Activated naive CD8-positive, alpha-beta T cell treated with anti-CD3 and anti-CD28 coated beads, Interleukin-2, amount 10 ng/mL, durations not matched to agents 7 days and 5 days (primary cell): Measurements from ENCODE around the gene ELP5. TPM values are rescaled to one million over a fixed set of nuclear protein-coding genes. Genes with fewer than 3 reads are reported as not detected.
A peak's percentile ranks its signal among the peaks of the same experiment; 100 is the strongest.

Experiments
- ATAC-seq: fragments of 150-1000 bp; cut with Tn5 transposase; one replicate; pipeline ENCODE4 v1.10.0; 2021; ENCODE audit warnings: low read depth, moderate library complexity
- POLR2A ChIA-PET: fragments of 350-600 bp; sonication (Branson Sonifier 250); formaldehyde crosslinking; loops from one replicate; lab custom pipeline; 2021; ENCODE audit warnings: antibody characterized with exemption; lab: Charles Lee
- DNase-seq: peaks from one replicate; pipeline ENCODE4 v3.0.0; 2021
- H3K27ac Mint-ChIP-seq: one replicate; pipeline ENCODE4 v1.8.0; 2022; ENCODE audit warnings: mild to moderate bottlenecking, mixed read lengths
- H3K27me3 Mint-ChIP-seq: one replicate; pipeline ENCODE4 v1.8.0; 2022; ENCODE audit warnings: mild to moderate bottlenecking, moderate library complexity, mixed read lengths
- H3K36me3 Mint-ChIP-seq: one replicate; pipeline ENCODE4 v1.8.0; 2021; ENCODE audit warnings: mild to moderate bottlenecking, mixed read lengths
- H3K4me1 Mint-ChIP-seq: one replicate; pipeline ENCODE4 v1.8.0; 2021; ENCODE audit warnings: mixed read lengths
- H3K4me3 Mint-ChIP-seq: one replicate; pipeline ENCODE4 v1.8.0; 2022; ENCODE audit warnings: mild to moderate bottlenecking, moderate library complexity, mixed read lengths
- H3K9me3 Mint-ChIP-seq: one replicate; pipeline ENCODE4 v1.8.0; 2021; ENCODE audit warnings: mixed read lengths
- total RNA-seq, 2 experiments: library from RNA; stranded (reverse); gene quantifications; one replicate each; pipeline ENCODE4 v1.2.3, GENCODE V29; 2021

ELP5 gene
- total RNA-seq, 2 experiments from 2014 or later = 49.5 to 52.0 TPM

DNA sequence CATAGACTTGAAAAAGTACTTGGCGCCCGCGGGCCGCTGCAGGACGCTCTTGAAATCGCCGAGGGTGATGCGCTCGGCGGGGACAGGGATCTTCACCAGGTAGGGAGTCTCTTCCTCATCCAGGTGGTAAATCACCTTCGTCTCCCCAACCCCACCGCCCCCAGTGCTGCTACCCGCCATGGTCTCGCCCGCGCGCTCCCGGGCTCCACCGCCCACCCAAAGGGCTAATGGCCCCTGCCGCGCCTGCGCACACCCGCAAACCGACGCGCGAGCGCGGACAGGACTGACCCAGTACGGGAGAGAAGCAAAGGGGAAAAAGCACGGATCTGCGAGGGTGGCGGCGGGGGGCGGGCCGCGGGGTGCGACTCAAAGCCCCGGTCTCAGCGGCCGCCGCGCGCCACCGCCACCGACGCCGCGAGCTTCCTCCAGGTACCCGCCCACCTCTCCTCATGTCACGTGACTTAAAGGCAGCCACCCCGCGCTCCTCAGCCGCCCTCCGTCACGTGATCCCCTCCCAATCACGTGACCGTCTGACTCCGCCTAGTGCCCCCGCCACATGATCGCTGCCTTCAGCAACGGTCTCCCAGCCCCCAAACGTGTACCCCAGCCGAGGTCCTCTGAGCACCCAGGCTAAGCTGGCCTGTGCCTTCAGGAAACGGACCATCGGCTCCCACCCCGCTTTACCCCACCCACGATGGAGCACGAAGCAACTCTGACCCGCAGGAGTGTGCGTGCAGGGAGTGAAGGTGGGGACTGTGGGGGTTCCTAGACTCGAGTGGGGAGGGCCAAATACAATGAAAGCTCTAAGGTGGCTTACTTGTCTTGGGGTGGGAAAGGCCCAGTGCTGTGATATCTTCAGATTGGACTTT is 17.7 kb upstream of the ELP5 start, which contains the start of gene DVL2:
DVL2 (minus strand) TSS at position 435 of the 869 bp plus-strand sequence; CDS start at position 180, 255 bp downstream.
- Mint-ChIP-seq H3K4me1 (peaks cover 38% of the 10 kb centered on the region), H3K4me3 (peak within 1 kb of the TSS; percentile 98), H3K27me3 (no peaks in the 10 kb centered on the region), H3K36me3 (peaks cover 18% of the 10 kb centered on the region), H3K9me3 (no peaks in the 10 kb centered on the region), H3K27ac (peak within 1 kb of the TSS; percentile 93)
- peak; percentile 41 for ATAC-seq
- DNase-seq = peak; percentile 93
- POLR2A ChIA-PET = interaction anchor here (0.7 to 12.9 kb wide), 9 partner anchors 9 to 453 kb away, joined by 3 to 162 read pairs (median 4); partner anchors contain the start of genes ACADVL, ACAP1, CTDNEP1 and DLG4

DNA sequence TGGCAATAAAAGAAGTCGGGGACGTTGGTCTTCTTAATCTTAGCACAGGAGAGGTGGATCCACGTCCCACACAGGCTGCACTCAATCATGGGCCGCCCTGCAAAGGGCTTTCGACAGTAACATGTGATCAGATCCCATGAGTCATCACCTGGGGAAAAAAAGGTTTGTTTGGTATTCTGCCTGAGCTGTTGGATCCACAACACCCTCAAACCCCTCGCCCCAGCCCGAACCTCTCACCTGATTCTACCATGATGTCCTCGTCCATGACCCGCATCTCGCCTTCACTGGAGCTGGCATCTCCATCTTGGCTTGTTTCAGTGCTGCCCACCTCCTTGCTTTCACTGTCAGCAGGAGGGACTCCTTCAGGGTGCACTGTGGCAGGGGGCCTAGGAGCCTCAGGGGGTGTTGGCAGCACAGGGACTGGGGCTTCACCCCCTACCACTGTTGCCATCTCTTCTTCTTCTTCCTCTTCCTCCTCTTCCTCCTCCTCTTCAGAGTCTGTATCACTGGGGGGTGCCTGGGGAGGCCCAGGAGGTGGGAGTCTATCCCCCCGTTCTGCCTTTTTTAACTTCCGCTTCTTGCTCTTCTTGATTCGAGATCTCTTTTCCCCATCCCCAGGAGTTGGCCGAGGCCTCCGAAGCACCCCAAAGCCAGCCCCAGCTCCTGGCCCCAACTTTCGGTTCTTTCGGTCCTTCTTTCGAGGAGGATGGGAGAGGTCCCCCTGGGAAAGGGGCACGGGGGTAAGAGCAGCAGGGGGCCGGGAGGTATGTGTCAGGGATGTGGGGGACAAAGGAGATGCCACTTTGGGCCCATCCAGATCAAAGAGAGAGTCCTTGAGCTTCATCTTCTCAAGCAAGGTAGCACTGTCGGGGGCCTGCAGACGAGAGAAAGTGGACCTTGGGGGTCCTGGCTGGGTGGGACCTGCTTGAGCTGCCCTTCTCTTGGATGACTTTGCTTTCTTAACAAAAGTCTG is 16.0 kb upstream of the ELP5 start:
- Mint-ChIP-seq H3K4me1 (peaks cover 51% of the 10 kb centered on the region), H3K36me3 (peaks cover 21% of the 10 kb centered on the region), H3K27ac (no peak overlapping the region), H3K27me3 (no peaks in the 10 kb centered on the region), H3K4me3 (no peak overlapping the region), H3K9me3 (no peaks in the 10 kb centered on the region)
- POLR2A ChIA-PET = interaction anchor here (1.5 to 12.9 kb wide), 3 partner anchors 14 to 30 kb away, joined by 3 to 162 read pairs (median 56); partner anchors contain the start of genes ACADVL, CTDNEP1, DLG4 and ELP5
- ATAC-seq = no peak
- DNase-seq = no peak

DNA sequence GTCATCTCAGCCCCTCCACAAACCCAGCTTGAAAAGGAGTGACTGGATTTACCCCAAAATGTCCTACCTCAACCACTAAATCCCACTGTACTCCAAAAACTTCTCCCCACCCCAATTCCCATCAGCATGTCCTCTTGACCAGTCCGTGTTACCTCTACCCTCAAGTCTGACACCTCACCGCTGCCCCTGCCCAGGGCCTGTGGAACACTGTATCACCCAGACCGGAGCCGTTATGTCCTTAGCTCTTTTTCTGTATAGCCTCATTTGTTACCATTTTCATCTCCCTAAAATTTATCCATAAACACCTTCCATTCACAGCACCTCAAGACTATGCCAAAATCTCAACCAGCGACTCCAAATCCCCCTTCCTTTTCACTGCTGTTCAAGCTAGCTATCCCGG is 15.2 kb upstream of the ELP5 start:
- H3K9me3 Mint-ChIP-seq = no peaks in the 10 kb centered on the region
- H3K27me3 Mint-ChIP-seq = no peaks in the 10 kb centered on the region
- POLR2A ChIA-PET = interaction anchor here (1.5 to 12.9 kb wide), 3 partner anchors 13 to 31 kb away, joined by 3 to 162 read pairs (median 56); partner anchors contain the start of genes ACADVL, CTDNEP1, DLG4 and ELP5
- no peak for ATAC-seq
- DNase-seq = no peak
- peaks cover 56% of the 10 kb centered on the region for H3K4me1 Mint-ChIP-seq
- H3K36me3 Mint-ChIP-seq = peaks cover 21% of the 10 kb centered on the region
- peak overlapping the region; percentile 97 for H3K27ac Mint-ChIP-seq
- H3K4me3 Mint-ChIP-seq = peak overlapping the region; percentile 97

DNA sequence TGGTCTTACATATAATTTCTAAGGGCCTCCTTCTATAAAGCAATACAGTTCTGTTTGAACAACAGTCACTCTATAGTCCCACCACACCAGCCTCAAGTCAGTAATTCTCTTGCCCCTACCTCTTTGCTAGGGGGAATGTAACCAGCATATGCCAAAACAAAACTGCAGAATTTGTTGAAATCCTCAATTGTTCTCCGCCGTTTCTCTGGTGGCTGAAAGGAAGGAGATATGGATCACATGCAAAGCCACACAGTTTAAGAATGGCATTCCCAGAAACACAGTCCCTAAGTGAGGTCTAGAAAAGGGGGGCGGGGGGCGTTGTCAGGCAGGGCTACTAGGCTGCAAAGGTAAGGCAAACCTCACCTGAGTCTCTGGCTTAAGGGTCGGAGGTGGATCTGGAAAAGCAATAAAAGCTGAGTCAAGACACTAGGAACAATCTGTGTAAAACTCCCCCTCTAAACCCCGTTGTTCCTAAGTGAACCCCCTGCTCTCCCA is 14.7 kb upstream of the ELP5 start:
- peaks cover 21% of the 10 kb centered on the region for H3K36me3 Mint-ChIP-seq
- ATAC-seq = no peak

DNA sequence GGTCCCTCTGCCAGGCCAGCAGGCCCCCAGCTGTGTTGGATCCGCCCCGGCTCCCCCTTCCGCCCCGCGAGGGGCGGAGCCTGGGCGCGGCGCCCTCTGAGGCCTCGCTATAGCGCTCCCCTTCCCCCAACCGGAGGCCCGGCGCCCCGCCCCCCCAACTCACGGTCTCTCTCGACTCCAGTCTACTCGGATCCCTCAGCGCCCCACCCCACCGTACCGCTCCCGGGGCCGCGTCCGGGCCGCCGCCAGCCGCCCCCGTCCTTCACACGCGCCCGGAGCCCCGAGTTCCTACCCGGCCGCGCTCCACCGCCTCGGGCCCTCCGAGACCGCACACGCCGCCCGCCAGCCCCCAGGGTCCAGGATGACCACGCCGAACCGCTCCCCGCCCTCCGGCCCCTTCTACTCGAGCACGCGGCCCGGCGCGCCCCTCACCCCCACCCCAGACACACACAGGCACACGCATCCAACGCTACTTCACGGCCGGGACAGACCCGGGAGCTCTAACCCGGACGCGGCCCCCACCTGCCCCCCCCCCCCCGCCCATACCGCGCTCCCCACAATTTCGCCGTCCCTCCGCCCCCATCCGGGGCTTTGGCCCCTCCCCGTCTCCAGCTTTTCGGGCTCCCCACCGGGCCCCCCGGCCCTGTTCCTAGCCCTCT is 14.1 kb upstream of the ELP5 start:
- POLR2A ChIA-PET = interaction anchor here (0.6 to 12.9 kb wide), 10 partner anchors 12 to 450 kb away, joined by 3 to 162 read pairs (median 7); partner anchors contain the start of genes ACADVL, ACAP1, CTDNEP1 and DLG4
- Mint-ChIP-seq H3K36me3 (peaks cover 21% of the 10 kb centered on the region), H3K27ac (peak overlapping the region; percentile 97), H3K27me3 (no peaks in the 10 kb centered on the region), H3K9me3 (no peaks in the 10 kb centered on the region), H3K4me1 (peaks cover 49% of the 10 kb centered on the region), H3K4me3 (peak overlapping the region; percentile 97)
- ATAC-seq (peak; percentile 20), DNase-seq (peak; percentile 89)

More for the DNA sequence above, 14.7 kb upstream of the ELP5 start:
- no peak for DNase-seq
- Mint-ChIP-seq H3K27me3 (no peaks in the 10 kb centered on the region), H3K4me3 (peak overlapping the region; percentile 97), H3K4me1 (peaks cover 52% of the 10 kb centered on the region), H3K9me3 (no peaks in the 10 kb centered on the region), H3K27ac (peak overlapping the region; percentile 97)
- POLR2A ChIA-PET = interaction anchor here (1.5 to 12.9 kb wide), 6 partner anchors 13 to 99 kb away, joined by 3 to 162 read pairs (median 12); partner anchors contain the start of genes ACADVL, ACAP1, CTDNEP1 and DLG4

DNA sequence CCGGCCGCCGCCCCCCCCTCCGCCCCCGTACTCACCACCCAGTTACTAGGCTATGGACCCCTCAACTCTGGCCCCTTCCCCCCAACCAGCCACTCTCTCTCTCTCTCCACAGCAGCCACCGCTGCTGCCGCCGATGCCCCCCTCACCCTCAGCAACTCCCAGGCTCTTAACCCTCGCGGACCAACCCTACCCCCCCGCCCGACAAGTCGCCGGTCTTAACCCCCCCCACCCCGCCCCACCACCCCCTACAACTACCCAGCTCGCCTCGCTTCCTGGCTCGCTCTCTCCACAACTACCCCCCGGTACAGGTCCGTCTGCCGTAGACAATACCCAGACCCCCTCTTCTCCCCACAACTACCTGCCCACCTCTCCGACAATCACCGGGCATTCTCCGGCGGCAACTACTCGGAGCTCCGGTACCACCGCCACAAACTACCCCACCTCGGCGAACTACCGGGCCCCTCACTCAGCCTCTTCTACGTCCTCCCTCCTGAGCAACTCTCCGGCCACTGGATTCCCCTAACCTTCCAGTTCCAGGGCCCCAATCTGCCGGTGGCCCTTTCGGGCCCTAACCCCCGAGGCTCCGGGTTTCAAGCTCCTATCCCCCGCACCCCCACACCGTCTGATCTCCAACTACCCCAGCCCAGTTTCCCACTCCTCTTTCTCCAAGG is 13.5 kb upstream of the ELP5 start:
- Mint-ChIP-seq H3K9me3 (no peaks in the 10 kb centered on the region), H3K4me3 (peak overlapping the region; percentile 97), H3K4me1 (peaks cover 49% of the 10 kb centered on the region), H3K36me3 (peaks cover 21% of the 10 kb centered on the region), H3K27me3 (no peaks in the 10 kb centered on the region), H3K27ac (peak overlapping the region; percentile 97)
- no peak for ATAC-seq
- POLR2A ChIA-PET = interaction anchor here (0.6 to 12.9 kb wide), 11 partner anchors 12 to 449 kb away, joined by 3 to 162 read pairs (median 6); partner anchors contain the start of genes ACADVL, ACAP1, CTDNEP1 and DLG4
- DNase-seq = no peak

DNA sequence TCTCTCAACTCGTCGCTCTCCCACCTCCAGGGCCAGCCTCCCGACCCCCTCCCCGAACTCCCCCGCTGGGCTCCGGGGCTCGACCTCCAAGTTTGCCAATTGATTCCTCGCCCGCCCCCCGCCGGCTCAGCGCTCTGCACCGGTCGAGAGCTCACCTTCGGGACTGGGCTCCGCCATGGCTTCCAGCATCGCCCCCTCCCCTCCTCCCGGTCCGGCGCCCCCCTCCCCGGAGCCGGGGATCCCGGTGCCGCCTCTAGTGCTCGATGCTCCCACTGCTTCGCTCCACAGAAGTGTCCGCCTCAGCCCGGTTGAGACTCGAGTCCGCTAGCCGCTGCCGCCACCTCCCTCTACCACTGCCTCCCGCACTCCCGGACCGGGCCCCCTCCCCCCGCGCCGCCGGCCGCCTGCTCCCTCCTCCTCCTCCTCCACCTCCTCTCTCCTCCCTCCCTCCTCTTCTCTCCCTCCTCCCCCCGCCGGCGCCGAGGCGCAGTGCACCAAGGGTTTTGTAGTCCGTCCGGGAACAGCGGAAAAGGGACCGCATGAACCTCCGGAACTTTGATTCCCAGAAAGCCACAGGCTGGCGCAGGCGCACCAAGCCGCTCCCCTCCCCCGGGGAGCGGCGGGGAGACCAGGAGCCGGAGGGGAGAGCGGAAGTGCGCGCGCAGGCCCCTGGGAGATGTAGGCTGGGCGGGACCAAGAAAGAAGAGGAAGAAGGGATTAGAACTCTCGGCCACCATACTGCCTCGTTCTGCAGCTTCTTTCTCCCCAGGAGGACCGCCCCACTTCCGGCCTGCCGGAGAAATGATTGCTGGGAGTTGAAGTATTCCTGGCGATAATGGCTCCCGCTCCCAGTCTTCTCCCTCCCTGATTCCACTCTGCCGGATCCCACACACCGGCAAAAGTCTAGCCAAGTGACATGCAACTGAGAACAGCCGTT is 12.7 kb upstream of the ELP5 start, which contains the start of gene PHF23:
PHF23 (minus strand) TSS at position 367 of the 937 bp plus-strand sequence; CDS start at position 189, 178 bp downstream.
- Mint-ChIP-seq H3K36me3 (peaks cover 21% of the 10 kb centered on the region), H3K27ac (peak within 1 kb of the TSS; percentile 97), H3K27me3 (no peaks in the 10 kb centered on the region), H3K4me3 (peak within 1 kb of the TSS; percentile 97), H3K9me3 (no peaks in the 10 kb centered on the region), H3K4me1 (peaks cover 49% of the 10 kb centered on the region)
- DNase-seq (peak; percentile 96), ATAC-seq (peak; percentile 71)
- POLR2A ChIA-PET = interaction anchor here (1.0 to 12.9 kb wide), 11 partner anchors 11 to 448 kb away, joined by 3 to 162 read pairs (median 6); partner anchors contain the start of genes ACADVL, ACAP1, CTDNEP1 and DLG4

DNA sequence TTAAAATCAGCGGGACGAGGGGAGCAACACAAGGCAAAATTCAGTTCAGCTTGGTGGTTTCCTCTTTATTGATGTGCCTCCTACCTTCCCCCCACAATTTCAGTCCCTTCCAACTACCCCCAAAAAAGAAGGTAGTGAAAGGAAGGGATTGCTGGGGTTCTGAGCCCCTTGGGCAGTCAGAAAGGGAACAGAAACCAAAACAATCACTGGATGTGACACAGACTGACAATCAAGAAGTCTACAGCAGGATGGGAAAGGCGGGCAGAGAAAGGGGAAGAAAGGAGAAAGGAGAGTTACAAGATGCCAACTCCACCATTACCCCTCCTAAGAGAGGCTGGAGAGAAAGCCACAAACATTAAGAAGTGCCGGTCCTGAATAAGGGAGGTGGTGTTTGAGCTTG is 11.6 kb upstream of the ELP5 start:
- ATAC-seq (no peak), DNase-seq (no peak)
- POLR2A ChIA-PET = interaction anchor here (0.5 to 12.9 kb wide), 4 partner anchors 10 to 19 kb away, joined by 4 to 162 read pairs (median 30); partner anchors contain the start of genes ACADVL, CTDNEP1, DLG4 and ELP5
- Mint-ChIP-seq H3K9me3 (no peaks in the 10 kb centered on the region), H3K4me1 (peaks cover 41% of the 10 kb centered on the region), H3K36me3 (peaks cover 17% of the 10 kb centered on the region), H3K4me3 (peak overlapping the region; percentile 97), H3K27me3 (no peaks in the 10 kb centered on the region), H3K27ac (peak overlapping the region; percentile 60)

DNA sequence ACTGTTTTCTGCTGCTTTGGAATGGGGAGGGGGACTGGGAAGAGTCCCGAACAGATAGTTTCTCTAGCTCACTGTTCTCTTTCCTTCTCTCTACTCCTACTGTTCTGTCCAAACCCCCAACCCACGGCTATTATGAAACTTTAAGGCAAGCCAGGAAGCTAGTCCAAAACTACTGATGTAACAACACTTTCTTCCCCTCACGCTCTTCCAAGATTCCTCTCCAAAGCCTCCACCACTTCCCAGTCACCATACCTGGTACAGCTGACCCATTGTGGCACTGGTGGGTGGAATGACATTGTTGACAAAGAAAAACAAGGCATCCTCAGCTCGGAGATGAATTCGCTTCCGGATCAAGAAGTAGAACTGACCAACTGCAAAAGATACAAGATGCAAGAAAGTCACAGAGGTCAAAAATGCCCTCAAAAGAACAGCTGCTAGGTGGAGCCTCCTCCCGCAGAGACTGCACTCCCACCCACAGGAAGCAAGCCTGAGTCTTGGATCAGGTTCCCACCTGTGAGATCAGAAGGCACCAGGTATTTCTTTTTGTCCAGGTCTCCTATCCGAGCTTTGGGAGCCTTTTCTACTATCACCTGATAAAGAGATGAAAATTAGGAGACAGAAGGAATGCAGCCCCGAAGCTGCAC is 10.8 kb upstream of the ELP5 start:
- H3K9me3 Mint-ChIP-seq = no peaks in the 10 kb centered on the region
- peaks cover 37% of the 10 kb centered on the region for H3K4me1 Mint-ChIP-seq
- H3K27me3 Mint-ChIP-seq = no peaks in the 10 kb centered on the region
- DNase-seq = no peak
- H3K27ac Mint-ChIP-seq = peak overlapping the region; percentile 98
- peak overlapping the region; percentile 96 for H3K4me3 Mint-ChIP-seq
- peaks cover 20% of the 10 kb centered on the region for H3K36me3 Mint-ChIP-seq
- no peak for ATAC-seq
- POLR2A ChIA-PET = interaction anchor here (0.5 to 12.9 kb wide), 6 partner anchors 9 to 602 kb away, joined by 3 to 162 read pairs (median 12); partner anchors contain the start of genes ACADVL, ACAP1, CTDNEP1 and DLG4
